HG02642 (cell line): Measurements from ENCODE around the gene ST14.
A peak's percentile ranks its signal among the peaks of the same experiment; 100 is the strongest.

Experiments
- ATAC-seq: cut with Tn5 transposase; IDR thresholded peaks from one replicate; pipeline ENCODE4 v1.9.1; 2021; ENCODE audit warnings: mild to moderate bottlenecking; ENCODE audit not compliant: unreplicated experiment, poor library complexity

The ST14 gene

GRCh38 chr11:130159657-130160497 is at the start of gene ST14:
Gene ST14, plus strand, starts transcription at chr11:130159782. Its CDS starts 198 bp downstream, at chr11:130159980.
- ATAC-seq = no peak

- no peak for ATAC-seq
Observed at GRCh38 chr11:130110339-130111108, 49.1 kb upstream of the ST14 start.

GRCh38 chr11:130112071-130112830 is 47.3 kb upstream of the ST14 start:
- ATAC-seq = no peak

DNA sequence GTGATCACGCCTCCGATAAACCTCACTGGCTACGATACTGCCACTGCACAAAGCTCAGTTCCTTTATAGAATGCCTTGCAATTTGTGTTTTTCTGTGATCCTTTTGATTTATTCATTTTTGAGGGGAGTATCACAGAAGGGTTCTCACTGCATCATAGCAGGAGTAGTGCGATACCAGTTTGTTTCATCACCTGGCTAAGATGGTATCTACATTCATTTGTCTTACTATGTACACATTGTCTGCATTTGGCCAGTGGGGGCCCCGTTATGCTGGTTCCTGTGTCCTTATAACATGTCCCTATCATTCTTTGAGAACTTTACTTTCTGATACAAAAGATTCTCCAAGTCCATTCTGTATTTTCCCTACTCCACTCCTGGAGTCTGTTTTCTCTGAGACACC is 45.3 kb upstream of the ST14 start:
- no peak for ATAC-seq

- no peak for ATAC-seq
Observed at GRCh38 chr11:130114726-130115125, 44.9 kb upstream of the ST14 start.

GRCh38 chr11:130115218-130115617 is 44.4 kb upstream of the ST14 start:
- ATAC-seq = no peak

- peak; percentile 82 for ATAC-seq
Observed at GRCh38 chr11:130118165-130118564, 41.4 kb upstream of the ST14 start.

GRCh38 chr11:130118636-130119387 is 40.8 kb upstream of the ST14 start:
- peak; percentile 54 for ATAC-seq

DNA sequence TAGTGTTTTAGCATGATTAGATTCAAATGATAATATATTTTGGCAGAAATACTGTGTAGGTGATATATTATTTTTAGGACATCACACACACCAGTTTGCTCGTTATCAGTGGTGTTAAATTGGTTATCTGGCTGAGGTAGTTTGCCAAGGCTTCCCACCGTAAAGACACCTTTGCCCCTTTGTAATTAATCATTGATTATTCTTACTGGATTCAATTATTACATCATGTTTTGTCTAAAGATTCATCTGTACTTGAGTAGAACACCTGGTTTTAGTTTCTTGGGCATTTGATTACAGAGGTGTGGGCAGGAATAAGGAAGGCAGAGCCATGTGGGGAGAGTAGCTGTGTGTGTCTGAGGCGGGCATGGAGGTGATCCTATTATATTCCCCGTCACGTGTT is 39.5 kb upstream of the ST14 start:
- ATAC-seq = no peak

DNA sequence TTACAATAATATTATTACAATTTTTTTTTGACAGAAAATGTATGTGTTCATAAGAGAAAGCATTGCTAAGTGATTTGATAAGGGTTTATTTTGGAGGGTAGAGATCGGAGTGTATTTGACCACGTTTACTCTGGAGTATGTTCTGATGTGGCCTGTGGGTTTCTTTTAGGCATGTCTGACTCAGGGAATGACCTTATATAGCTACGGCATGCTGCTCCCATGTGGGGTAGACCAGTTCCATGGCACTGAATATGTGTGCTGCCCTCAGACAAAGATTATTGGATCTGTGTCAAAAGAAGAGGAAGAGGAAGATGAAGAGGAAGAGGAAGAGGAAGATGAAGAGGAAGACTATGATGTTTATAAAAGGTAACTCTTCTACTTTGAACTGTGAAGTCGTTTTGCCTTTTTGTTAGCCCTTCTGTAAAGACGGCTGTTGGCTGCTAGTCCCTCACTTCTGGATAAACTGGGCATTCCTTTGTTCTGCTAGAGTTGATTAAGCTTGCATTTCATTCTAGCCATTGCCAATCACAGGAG is 38.1 kb upstream of the ST14 start:
- no peak for ATAC-seq

GRCh38 chr11:130122141-130122575 is 37.4 kb upstream of the ST14 start:
- ATAC-seq = no peak

- no peak for ATAC-seq
Observed at GRCh38 chr11:130123414-130124040, 36.1 kb upstream of the ST14 start.

DNA sequence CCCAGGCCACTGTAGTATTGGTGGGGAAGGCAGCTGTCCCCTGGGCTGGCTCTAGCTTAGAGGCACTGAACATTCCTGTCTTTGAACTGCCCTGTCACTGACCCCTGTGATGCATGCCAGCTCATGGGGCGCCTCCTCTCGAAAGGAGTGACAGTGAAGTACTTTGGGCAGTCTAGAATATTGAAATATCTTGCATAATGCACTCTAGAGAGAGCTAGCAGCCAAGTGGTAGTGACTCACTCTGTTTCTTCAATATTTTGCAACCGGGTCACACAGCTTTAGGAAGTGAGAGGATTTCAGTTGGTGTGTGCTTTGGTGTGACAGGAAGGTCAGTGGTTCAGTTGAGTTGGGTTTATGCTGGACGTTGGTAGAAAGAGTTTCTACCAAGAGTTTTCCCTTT is 35.5 kb upstream of the ST14 start:
- ATAC-seq = no peak

DNA sequence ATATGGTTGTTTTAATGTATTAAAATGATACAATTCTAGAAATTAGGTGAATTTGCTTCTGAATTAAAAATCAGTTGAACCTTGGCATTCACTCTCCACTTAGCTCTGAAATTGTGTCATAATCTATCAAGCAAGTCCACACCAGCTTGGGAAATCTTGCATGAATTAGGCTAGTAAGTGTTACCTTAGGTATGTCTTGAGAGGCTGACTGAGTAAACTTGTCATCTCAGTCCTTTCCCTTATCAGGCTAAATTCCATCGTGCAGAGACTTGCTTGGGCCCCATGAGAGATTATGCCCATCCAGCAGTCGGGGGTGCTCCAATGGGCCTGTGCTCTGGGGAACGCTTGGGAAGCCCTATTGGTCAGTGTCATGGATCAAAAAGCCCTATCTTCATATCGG is 33.9 kb upstream of the ST14 start:
- no peak for ATAC-seq

GRCh38 chr11:130126516-130126915 is 33.1 kb upstream of the ST14 start:
- ATAC-seq = no peak

DNA sequence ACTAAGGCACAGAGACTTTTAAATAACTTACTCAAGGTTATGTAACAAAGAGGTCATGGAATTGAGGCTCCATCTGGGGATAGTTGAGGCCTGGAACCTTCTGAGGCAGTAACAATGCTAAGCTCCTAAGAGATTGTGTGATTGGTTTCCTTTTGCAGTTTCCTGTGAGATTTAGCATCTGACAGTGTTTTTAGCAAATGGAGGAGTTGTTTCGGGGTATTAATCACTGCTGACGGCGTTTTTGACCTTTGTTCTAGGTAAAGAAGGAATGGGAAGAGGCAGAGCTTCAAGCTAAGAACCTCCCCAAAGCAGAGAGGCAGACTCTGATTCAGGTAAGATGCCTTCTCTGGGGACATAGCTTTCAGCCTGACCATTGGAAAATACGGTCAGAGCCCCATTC is 32.1 kb upstream of the ST14 start:
- no peak for ATAC-seq

DNA sequence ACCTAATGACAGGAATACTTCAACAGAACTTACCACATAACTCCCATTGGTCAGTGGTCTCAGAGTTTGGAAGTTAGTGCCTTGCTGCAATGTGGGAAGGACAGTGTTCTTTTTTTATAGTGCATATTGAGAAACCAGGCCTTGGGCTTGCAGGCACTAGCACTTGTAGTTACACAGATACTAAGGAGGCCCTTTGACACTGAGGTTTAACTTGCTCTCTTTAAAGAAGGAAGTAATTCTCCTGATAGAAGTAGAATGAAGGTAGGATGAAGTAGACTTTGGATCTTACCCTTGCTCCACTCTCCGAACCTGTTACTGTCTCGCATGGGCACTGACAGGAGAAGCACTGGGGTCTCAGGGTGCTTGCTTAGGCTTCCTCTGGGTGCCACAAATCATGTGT is 31.0 kb upstream of the ST14 start:
- ATAC-seq = no peak

- ATAC-seq = no peak
Observed at GRCh38 chr11:130129922-130130321, 29.7 kb upstream of the ST14 start.
